Measurements from ENCODE around the gene PARM1. TPM values are rescaled to one million over a fixed set of nuclear protein-coding genes. Genes with fewer than 3 reads are reported as not detected.

PARM1 gene
- polyA plus RNA-seq, 3 donors, result 0.06 to 0.54 (median 0.27) TPM

- Mint-ChIP-seq H3K9me3 (peaks cover 0 to 14% (median 5%) of the 10 kb centered on the region in 7 donors), H3K27me3 (ENCODE audit: low read depth in 3 of 3) (peaks cover 0 to 4% (median 3%) of the 10 kb centered on the region in 3 donors), H3K36me3 (no peaks in the 10 kb centered on the region), H3K4me1 (no peaks in the 10 kb centered on the region), H3K27ac (no peak overlapping the region), H3K4me3 (no peak overlapping the region)
- no peaks in the 10 kb centered on the region for H4K20me1 ChIP-seq (ENCODE audit: insufficient read depth, low read length)
- H3K9ac ChIP-seq (ENCODE audit: insufficient read depth, low read length, poor library complexity, severe bottlenecking), result no peak overlapping the region
- TF ChIP-seq CTCF (IDR thresholded peaks at IDR 0.05), result no peak
- H3K36me3 ChIP-seq (replicated peaks in 1 of 2; ENCODE audit: control insufficient read depth in 1 of 2, insufficient read depth in 2 of 2, low read length in 2 of 2), result no peaks in the 10 kb centered on the region
- DNase-seq, result no peak
- H3K27me3 ChIP-seq (ENCODE audit: control insufficient read depth in 2 of 2, insufficient read depth in 2 of 2, low read length in 2 of 2), result no peaks in the 10 kb centered on the region
- no peak overlapping the region for H2AFZ ChIP-seq (ENCODE audit: insufficient read depth, low read depth, low read length, poor library complexity, severe bottlenecking)
- H3K4me1 ChIP-seq (ENCODE audit: control insufficient read depth in 1 of 2, insufficient read depth in 2 of 2, low read length in 2 of 2), result no peaks in the 10 kb centered on the region
- H3K9me3 ChIP-seq (replicated peaks in 1 of 2; ENCODE audit: control insufficient read depth in 1 of 2, insufficient read depth in 1 of 2, low read length in 2 of 2), result peaks cover 0 to 3% of the 10 kb centered on the region in 2 donors
- no peak overlapping the region for H3K4me2 ChIP-seq (replicated peaks; ENCODE audit: extremely low read depth, low read length, poor library complexity, severe bottlenecking)
- H3K27ac ChIP-seq (ENCODE audit: low read depth in 1 of 2, low read length in 2 of 2), result no peak overlapping the region
- intact Hi-C loops (cut with micrococcal nuclease), result no loop called here
- H3K4me3 ChIP-seq (replicated peaks in 1 of 3; ENCODE audit: low read depth in 2 of 3, low read length in 3 of 3), result no peak overlapping the region
- WGBS (ENCODE audit: insufficient coverage), result 49% methylated on average over 4 of the region's 6 CpGs
- H3K79me2 ChIP-seq (ENCODE audit: insufficient read depth, low read length), result no peaks in the 10 kb centered on the region
Observed at GRCh38 chr4:75016472-75016871, 83.6 kb downstream of the PARM1 start.

GRCh38 chr4:75018811-75019479 is 86.0 kb downstream of the PARM1 start:
- intact Hi-C loops (cut with micrococcal nuclease), result no loop called here

More at GRCh38 chr4:75018811-75019479, 86.0 kb downstream of the PARM1 start:
- Histone ChIP-seq H3K27me3 (ENCODE audit: control insufficient read depth in 2 of 2, insufficient read depth in 2 of 2, low read length in 2 of 2) (no peaks in the 10 kb centered on the region), H3K9me3 (replicated peaks in 1 of 2; ENCODE audit: control insufficient read depth in 1 of 2, insufficient read depth in 1 of 2, low read length in 2 of 2) (no peaks in the 10 kb centered on the region), H3K36me3 (replicated peaks in 1 of 2; ENCODE audit: control insufficient read depth in 1 of 2, insufficient read depth in 2 of 2, low read length in 2 of 2) (no peaks in the 10 kb centered on the region), H3K79me2 (ENCODE audit: insufficient read depth, low read length) (no peaks in the 10 kb centered on the region), H3K27ac (ENCODE audit: low read depth in 1 of 2, low read length in 2 of 2) (no peak overlapping the region), H3K9ac (ENCODE audit: insufficient read depth, low read length, poor library complexity, severe bottlenecking) (no peak overlapping the region), H3K4me3 (replicated peaks in 1 of 3; ENCODE audit: low read depth in 2 of 3, low read length in 3 of 3) (no peak overlapping the region), H3K4me2 (replicated peaks; ENCODE audit: extremely low read depth, low read length, poor library complexity, severe bottlenecking) (no peak overlapping the region), H3K4me1 (ENCODE audit: control insufficient read depth in 1 of 2, insufficient read depth in 2 of 2, low read length in 2 of 2) (no peaks in the 10 kb centered on the region), H4K20me1 (ENCODE audit: insufficient read depth, low read length) (no peaks in the 10 kb centered on the region), H2AFZ (ENCODE audit: insufficient read depth, low read depth, low read length, poor library complexity, severe bottlenecking) (no peak overlapping the region)
- no peak for DNase-seq
- 100% methylated on average over 2 of the region's 3 CpGs for WGBS (ENCODE audit: insufficient coverage)
- TF ChIP-seq CTCF (IDR thresholded peaks at IDR 0.05), result no peak
- H3K36me3 Mint-ChIP-seq, result no peaks in the 10 kb centered on the region
- H3K4me3 Mint-ChIP-seq, result no peak overlapping the region
- no peaks in the 10 kb centered on the region for H3K4me1 Mint-ChIP-seq
- no peak overlapping the region for H3K27ac Mint-ChIP-seq
- peaks cover 0 to 3% (median 0%) of the 10 kb centered on the region in 3 donors for H3K27me3 Mint-ChIP-seq (ENCODE audit: low read depth in 3 of 3)
- peaks cover 0 to 10% (median 0%) of the 10 kb centered on the region in 7 donors for H3K9me3 Mint-ChIP-seq
